Measurements from ENCODE around the gene CPHXL2.

CPHXL2 gene

GRCh38 chr16:75676909-75677308 lies at the start of gene CPHXL2:
TSS of gene CPHXL2 (minus strand) at chr16:75677009. CDS start at chr16:75676999, 10 bp downstream.
- Mint-ChIP-seq H3K36me3 (ENCODE audit: low read depth) (no peaks in the 10 kb centered on the region), H3K27ac (no peak within 1 kb of the TSS), H3K27me3 (ENCODE audit: low read depth) (no peaks in the 10 kb centered on the region), H3K4me1 (ENCODE audit: low read depth) (no peaks in the 10 kb centered on the region), H3K9me3 (no peaks in the 10 kb centered on the region), H3K4me3 (no peak within 1 kb of the TSS)
- no peak for DNase-seq (ENCODE audit: low spot score)

GRCh38 chr16:75726390-75726789 lies 49.6 kb upstream of the CPHXL2 start, which contains the start of gene CPHXL:
TSS of gene CPHXL (minus strand) at chr16:75726490. CDS start at chr16:75726442, 48 bp downstream.
- no peaks in the 10 kb centered on the region for H3K27me3 Mint-ChIP-seq (ENCODE audit: low read depth)
- H3K27ac Mint-ChIP-seq = no peak within 1 kb of the TSS
- no peak for DNase-seq (ENCODE audit: low spot score)
- no peaks in the 10 kb centered on the region for H3K9me3 Mint-ChIP-seq
- no peak within 1 kb of the TSS for H3K4me3 Mint-ChIP-seq
- H3K36me3 Mint-ChIP-seq (ENCODE audit: low read depth) = no peaks in the 10 kb centered on the region
- H3K4me1 Mint-ChIP-seq (ENCODE audit: low read depth) = no peaks in the 10 kb centered on the region

GRCh38 chr16:75718452-75718851 lies 41.6 kb upstream of the CPHXL2 start:
- Mint-ChIP-seq H3K4me3 (no peak overlapping the region), H3K36me3 (ENCODE audit: low read depth) (no peaks in the 10 kb centered on the region), H3K27me3 (ENCODE audit: low read depth) (no peaks in the 10 kb centered on the region), H3K27ac (no peak overlapping the region), H3K9me3 (no peaks in the 10 kb centered on the region), H3K4me1 (ENCODE audit: low read depth) (no peaks in the 10 kb centered on the region)
- DNase-seq (ENCODE audit: low spot score) = no peak

DNA sequence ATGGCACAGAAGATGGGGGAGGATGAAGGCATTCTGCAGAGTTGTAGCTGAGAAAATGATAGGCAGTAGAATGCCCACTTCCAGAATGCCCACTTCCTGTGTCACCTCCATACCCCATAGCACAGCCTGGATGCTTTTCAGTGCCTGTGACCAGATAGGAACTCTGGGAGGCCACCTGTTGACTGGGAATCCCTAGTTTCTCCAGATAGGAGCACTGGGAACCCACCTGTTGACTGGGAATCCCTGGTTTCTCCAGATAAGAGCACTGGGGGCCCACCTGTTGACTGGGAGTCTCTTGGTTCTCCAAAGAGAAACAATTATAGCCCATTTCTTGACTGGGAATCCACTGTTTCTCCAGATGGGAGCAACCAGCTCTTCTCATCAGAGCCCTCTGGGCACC lies 37.9 kb upstream of the CPHXL2 start:
- Mint-ChIP-seq H3K9me3 (peaks cover 6% of the 10 kb centered on the region), H3K36me3 (ENCODE audit: low read depth) (no peaks in the 10 kb centered on the region), H3K4me1 (ENCODE audit: low read depth) (no peaks in the 10 kb centered on the region), H3K27ac (no peak overlapping the region), H3K4me3 (no peak overlapping the region), H3K27me3 (ENCODE audit: low read depth) (no peaks in the 10 kb centered on the region)
- no peak for DNase-seq (ENCODE audit: low spot score)

DNA sequence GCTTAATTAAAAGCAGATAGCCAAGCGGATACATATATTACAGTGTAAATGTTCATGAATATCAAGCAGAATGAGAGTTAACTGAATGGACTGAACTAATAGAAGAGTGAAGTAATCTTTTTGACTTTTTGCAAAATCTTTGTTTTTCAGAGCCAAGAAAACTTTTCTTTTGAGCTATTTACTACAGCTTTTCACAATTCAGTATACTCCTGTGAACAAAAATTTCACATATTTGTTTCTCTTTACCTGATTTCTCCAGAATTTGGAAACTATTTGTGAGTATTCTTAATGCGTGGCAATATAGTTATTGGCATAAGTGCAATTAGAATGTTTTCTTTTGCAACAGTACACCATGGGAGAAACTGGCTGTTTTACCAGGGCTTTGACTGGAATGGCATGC lies 33.5 kb upstream of the CPHXL2 start:
- no peak overlapping the region for H3K4me3 Mint-ChIP-seq
- no peaks in the 10 kb centered on the region for H3K27me3 Mint-ChIP-seq (ENCODE audit: low read depth)
- no peaks in the 10 kb centered on the region for H3K4me1 Mint-ChIP-seq (ENCODE audit: low read depth)
- DNase-seq (ENCODE audit: low spot score) = no peak
- H3K27ac Mint-ChIP-seq = no peak overlapping the region
- peaks cover 6% of the 10 kb centered on the region for H3K9me3 Mint-ChIP-seq
- no peaks in the 10 kb centered on the region for H3K36me3 Mint-ChIP-seq (ENCODE audit: low read depth)

GRCh38 chr16:75703306-75703705 lies 26.5 kb upstream of the CPHXL2 start:
- no peaks in the 10 kb centered on the region for H3K4me1 Mint-ChIP-seq (ENCODE audit: low read depth)
- no peaks in the 10 kb centered on the region for H3K27me3 Mint-ChIP-seq (ENCODE audit: low read depth)
- H3K36me3 Mint-ChIP-seq (ENCODE audit: low read depth) = no peaks in the 10 kb centered on the region
- no peak overlapping the region for H3K4me3 Mint-ChIP-seq
- no peak for DNase-seq (ENCODE audit: low spot score)
- H3K9me3 Mint-ChIP-seq = no peaks in the 10 kb centered on the region
- H3K27ac Mint-ChIP-seq = no peak overlapping the region

DNA sequence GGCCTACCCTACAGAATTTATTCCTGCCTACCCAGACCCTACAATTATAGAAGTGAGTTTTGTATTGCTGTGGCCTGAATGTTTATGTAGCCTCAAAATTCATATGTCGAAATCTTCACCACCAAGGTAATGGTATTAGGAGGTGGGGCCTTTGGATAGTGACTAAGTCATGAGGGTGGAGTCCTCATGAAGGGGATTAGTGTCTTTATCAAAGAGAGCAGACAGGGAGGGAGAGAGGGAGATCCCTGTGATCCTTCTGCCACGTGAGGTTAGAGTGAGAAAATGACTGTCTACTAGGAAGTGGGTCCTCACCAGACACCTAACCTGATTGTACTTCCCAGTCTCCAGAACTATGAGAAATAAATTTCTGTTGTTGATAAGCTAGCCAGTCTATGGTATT lies 25.4 kb upstream of the CPHXL2 start:
- DNase-seq (ENCODE audit: low spot score) = no peak
- H3K4me1 Mint-ChIP-seq (ENCODE audit: low read depth) = no peaks in the 10 kb centered on the region

DNA sequence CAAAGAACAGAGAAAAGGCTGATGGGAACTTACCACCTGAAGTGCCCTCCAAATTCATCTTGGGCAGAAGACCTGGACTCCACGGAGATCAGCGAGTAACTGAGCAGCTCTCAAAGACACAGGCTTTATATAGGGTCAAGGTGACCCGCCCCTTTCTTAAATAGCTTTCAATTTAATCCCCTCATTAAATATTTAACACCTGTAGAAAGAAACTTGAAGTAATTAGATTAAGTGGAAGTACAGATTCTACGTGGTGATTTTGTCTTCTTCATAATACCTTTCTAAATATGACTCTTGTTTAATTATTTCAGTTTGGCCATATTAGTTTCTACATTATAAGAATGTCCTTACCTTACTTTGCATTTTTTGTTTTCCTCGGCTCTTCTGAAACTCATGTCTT lies 24.6 kb upstream of the CPHXL2 start, which contains the start of gene DUXB:
Gene DUXB, minus strand, starts transcription at position 101 of the 400 bp plus-strand sequence. Its CDS starts 43 bp downstream, at position 58.
- Mint-ChIP-seq H3K27me3 (ENCODE audit: low read depth) (no peaks in the 10 kb centered on the region), H3K27ac (no peak within 1 kb of the TSS), H3K36me3 (ENCODE audit: low read depth) (no peaks in the 10 kb centered on the region), H3K4me3 (no peak within 1 kb of the TSS), H3K4me1 (ENCODE audit: low read depth) (no peaks in the 10 kb centered on the region), H3K9me3 (no peaks in the 10 kb centered on the region)
- DNase-seq (ENCODE audit: low spot score) = no peak

More for the DNA sequence above, 25.4 kb upstream of the CPHXL2 start:
- no peak overlapping the region for H3K4me3 Mint-ChIP-seq
- no peak overlapping the region for H3K27ac Mint-ChIP-seq
- no peaks in the 10 kb centered on the region for H3K36me3 Mint-ChIP-seq (ENCODE audit: low read depth)
- H3K9me3 Mint-ChIP-seq = no peaks in the 10 kb centered on the region
- H3K27me3 Mint-ChIP-seq (ENCODE audit: low read depth) = no peaks in the 10 kb centered on the region

DNA sequence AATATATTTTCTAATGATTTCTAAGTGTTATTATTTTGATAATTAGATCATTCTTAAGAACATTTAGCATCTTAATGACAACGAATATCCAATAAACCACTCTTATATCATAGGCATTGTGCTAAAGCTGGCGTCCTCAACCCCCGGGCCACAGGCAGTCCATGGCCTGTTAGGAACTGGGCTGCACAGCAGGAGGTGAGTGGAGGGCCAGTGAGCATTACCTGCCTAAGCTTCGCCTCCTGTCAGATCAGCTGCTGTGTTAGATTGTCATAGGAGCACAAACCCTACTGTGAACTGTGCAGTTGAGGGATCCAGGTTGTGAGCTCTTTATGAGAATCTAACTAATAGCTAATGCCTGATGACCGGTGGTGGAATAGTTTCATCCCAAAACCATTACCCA lies 20.8 kb upstream of the CPHXL2 start:
- no peaks in the 10 kb centered on the region for H3K27me3 Mint-ChIP-seq (ENCODE audit: low read depth)
- H3K36me3 Mint-ChIP-seq (ENCODE audit: low read depth) = no peaks in the 10 kb centered on the region
- no peak overlapping the region for H3K4me3 Mint-ChIP-seq
- DNase-seq (ENCODE audit: low spot score) = no peak
- H3K4me1 Mint-ChIP-seq (ENCODE audit: low read depth) = no peaks in the 10 kb centered on the region
- no peak overlapping the region for H3K27ac Mint-ChIP-seq
- H3K9me3 Mint-ChIP-seq = no peaks in the 10 kb centered on the region

- H3K4me3 Mint-ChIP-seq = no peak overlapping the region
- no peaks in the 10 kb centered on the region for H3K4me1 Mint-ChIP-seq (ENCODE audit: low read depth)
- no peaks in the 10 kb centered on the region for H3K9me3 Mint-ChIP-seq
- no peaks in the 10 kb centered on the region for H3K27me3 Mint-ChIP-seq (ENCODE audit: low read depth)
- H3K36me3 Mint-ChIP-seq (ENCODE audit: low read depth) = no peaks in the 10 kb centered on the region
- no peak overlapping the region for H3K27ac Mint-ChIP-seq
- no peak for DNase-seq (ENCODE audit: low spot score)
These were observed 18.9 kb upstream of the CPHXL2 start for GRCh38 chr16:75695708-75696107.

DNA sequence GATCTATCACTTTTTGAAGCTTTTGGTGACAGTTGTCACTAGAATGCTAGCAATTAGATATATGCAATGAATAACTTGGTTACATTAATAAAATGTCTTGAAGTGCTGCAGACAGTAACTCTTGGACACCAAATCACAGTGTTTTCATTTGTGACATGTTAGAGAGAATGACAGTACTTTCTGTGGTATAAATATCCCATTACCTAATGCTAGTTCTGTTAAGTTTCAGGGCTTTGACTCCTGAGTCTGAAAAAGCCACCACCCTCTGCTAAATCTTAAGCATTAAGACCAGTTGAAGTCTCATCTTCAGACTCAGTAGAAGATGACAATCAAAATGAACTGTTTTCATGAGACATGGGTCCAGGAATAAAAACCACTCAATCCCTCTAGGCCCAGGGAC lies 10.6 kb upstream of the CPHXL2 start:
- no peaks in the 10 kb centered on the region for H3K27me3 Mint-ChIP-seq (ENCODE audit: low read depth)

GRCh38 chr16:75682308-75682707 lies 5.5 kb upstream of the CPHXL2 start:
- Mint-ChIP-seq H3K4me3 (no peak overlapping the region), H3K27ac (no peak overlapping the region), H3K36me3 (ENCODE audit: low read depth) (no peaks in the 10 kb centered on the region), H3K27me3 (ENCODE audit: low read depth) (no peaks in the 10 kb centered on the region), H3K4me1 (ENCODE audit: low read depth) (no peaks in the 10 kb centered on the region), H3K9me3 (no peaks in the 10 kb centered on the region)
- no peak for DNase-seq (ENCODE audit: low spot score)

More for the DNA sequence above, 10.6 kb upstream of the CPHXL2 start:
- no peaks in the 10 kb centered on the region for H3K9me3 Mint-ChIP-seq
- no peaks in the 10 kb centered on the region for H3K4me1 Mint-ChIP-seq (ENCODE audit: low read depth)
- no peaks in the 10 kb centered on the region for H3K36me3 Mint-ChIP-seq (ENCODE audit: low read depth)
- DNase-seq (ENCODE audit: low spot score) = no peak
- no peak overlapping the region for H3K4me3 Mint-ChIP-seq
- no peak overlapping the region for H3K27ac Mint-ChIP-seq

- Mint-ChIP-seq H3K9me3 (no peaks in the 10 kb centered on the region), H3K27me3 (ENCODE audit: low read depth) (no peaks in the 10 kb centered on the region), H3K4me3 (no peak overlapping the region), H3K27ac (no peak overlapping the region), H3K4me1 (ENCODE audit: low read depth) (no peaks in the 10 kb centered on the region), H3K36me3 (ENCODE audit: low read depth) (no peaks in the 10 kb centered on the region)
- no peak for DNase-seq (ENCODE audit: low spot score)
These were observed 2.6 kb upstream of the CPHXL2 start for GRCh38 chr16:75679366-75679765.

- H3K9me3 Mint-ChIP-seq = no peaks in the 10 kb centered on the region
- H3K27ac Mint-ChIP-seq = no peak overlapping the region
- no peak for DNase-seq (ENCODE audit: low spot score)
- H3K4me3 Mint-ChIP-seq = no peak overlapping the region
- no peaks in the 10 kb centered on the region for H3K27me3 Mint-ChIP-seq (ENCODE audit: low read depth)
- no peaks in the 10 kb centered on the region for H3K36me3 Mint-ChIP-seq (ENCODE audit: low read depth)
- no peaks in the 10 kb centered on the region for H3K4me1 Mint-ChIP-seq (ENCODE audit: low read depth)
These were observed 9.3 kb downstream of the CPHXL2 start for GRCh38 chr16:75667503-75667902.

DNA sequence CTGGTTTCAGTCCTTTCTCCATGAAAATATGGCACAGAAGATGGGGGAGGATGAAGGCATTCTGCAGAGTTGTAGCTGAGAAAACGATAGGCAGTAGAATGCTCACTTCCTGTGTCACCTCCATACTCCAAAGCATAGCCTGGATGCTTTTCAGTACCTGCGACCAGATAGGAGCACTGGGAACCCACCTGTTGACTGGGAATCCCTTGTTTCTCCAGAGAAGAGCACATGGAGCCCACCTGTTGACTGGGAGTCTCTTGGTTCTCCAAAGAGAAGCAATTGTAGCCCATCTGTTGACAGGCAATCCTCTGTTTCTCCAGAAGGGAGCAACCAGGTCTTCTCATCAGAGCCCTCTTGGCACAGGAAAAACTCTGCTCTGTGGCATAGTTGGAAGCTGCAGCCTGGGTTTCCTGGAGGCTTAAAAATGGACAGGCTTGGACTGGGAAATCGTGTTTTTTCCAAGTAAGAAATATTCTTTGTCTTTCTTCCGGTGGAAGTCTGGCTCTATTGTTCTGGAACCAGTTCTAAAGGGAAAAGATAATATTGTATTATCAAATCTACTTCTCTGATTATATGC lies 16.0 kb downstream of the CPHXL2 start:
- no peak for DNase-seq (ENCODE audit: low spot score)
- no peaks in the 10 kb centered on the region for H3K4me1 Mint-ChIP-seq (ENCODE audit: low read depth)

More for the DNA sequence above, 16.0 kb downstream of the CPHXL2 start:
- Mint-ChIP-seq H3K27me3 (ENCODE audit: low read depth) (no peaks in the 10 kb centered on the region), H3K27ac (no peak overlapping the region), H3K9me3 (no peaks in the 10 kb centered on the region), H3K36me3 (ENCODE audit: low read depth) (peaks cover 27% of the 10 kb centered on the region), H3K4me3 (no peak overlapping the region)

Data from T-helper 2 cell treated with Interferon-gamma antibody and Interleukin-4, amounts not matched to agents 5 μg/mL and 100 μg/mL, for 36 hours (primary cell).